Measurements from ENCODE around the gene DNMT1. TPM values are rescaled to one million over a fixed set of nuclear protein-coding genes. Genes with fewer than 3 reads are reported as not detected.

Gene DNMT1
- total RNA-seq, 4 donors from 2014 or later, result 36.1 to 54.4 (median 44.2) TPM

GRCh38 chr19:10158071-10158470 lies 36.7 kb downstream of the DNMT1 start:
- no peak overlapping the region for H3K4me3 ChIP-seq
- no peak overlapping the region for H3K27ac ChIP-seq
- no peaks in the 10 kb centered on the region for H3K27me3 ChIP-seq
- 93% methylated on average over 7 of the region's 8 CpGs for WGBS
- no peak for DNase-seq (ENCODE audit: low spot score in 2 of 2)
- no peaks in the 10 kb centered on the region for H3K9me3 ChIP-seq
- peaks cover 96% of the 10 kb centered on the region for H3K36me3 ChIP-seq
- TF ChIP-seq POLR2AphosphoS5 (IDR thresholded peaks at IDR 0.05), result no peak
- TF ChIP-seq, protein P1, sequence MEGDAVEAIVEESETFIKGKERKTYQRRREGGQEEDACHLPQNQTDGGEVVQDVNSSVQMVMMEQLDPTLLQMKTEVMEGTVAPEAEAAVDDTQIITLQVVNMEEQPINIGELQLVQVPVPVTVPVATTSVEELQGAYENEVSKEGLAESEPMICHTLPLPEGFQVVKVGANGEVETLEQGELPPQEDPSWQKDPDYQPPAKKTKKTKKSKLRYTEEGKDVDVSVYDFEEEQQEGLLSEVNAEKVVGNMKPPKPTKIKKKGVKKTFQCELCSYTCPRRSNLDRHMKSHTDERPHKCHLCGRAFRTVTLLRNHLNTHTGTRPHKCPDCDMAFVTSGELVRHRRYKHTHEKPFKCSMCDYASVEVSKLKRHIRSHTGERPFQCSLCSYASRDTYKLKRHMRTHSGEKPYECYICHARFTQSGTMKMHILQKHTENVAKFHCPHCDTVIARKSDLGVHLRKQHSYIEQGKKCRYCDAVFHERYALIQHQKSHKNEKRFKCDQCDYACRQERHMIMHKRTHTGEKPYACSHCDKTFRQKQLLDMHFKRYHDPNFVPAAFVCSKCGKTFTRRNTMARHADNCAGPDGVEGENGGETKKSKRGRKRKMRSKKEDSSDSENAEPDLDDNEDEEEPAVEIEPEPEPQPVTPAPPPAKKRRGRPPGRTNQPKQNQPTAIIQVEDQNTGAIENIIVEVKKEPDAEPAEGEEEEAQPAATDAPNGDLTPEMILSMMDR (IDR thresholded peaks at IDR 0.05), result no peak
- no peak for TF ChIP-seq POLR2A (IDR thresholded peaks at IDR 0.05)
- TF ChIP-seq EP300 (IDR thresholded peaks at IDR 0.05), result no peak
- no peaks in the 10 kb centered on the region for H3K4me1 ChIP-seq

GRCh38 chr19:10155839-10156238 lies 38.9 kb downstream of the DNMT1 start:
- H3K27me3 ChIP-seq, result no peaks in the 10 kb centered on the region
- DNase-seq (ENCODE audit: low spot score in 2 of 2), result no peak
- no peaks in the 10 kb centered on the region for H3K9me3 ChIP-seq
- H3K27ac ChIP-seq, result no peak overlapping the region
- H3K36me3 ChIP-seq, result peaks cover 95% of the 10 kb centered on the region
- H3K4me3 ChIP-seq, result no peak overlapping the region
- TF ChIP-seq POLR2AphosphoS5 (IDR thresholded peaks at IDR 0.05), result no peak
- TF ChIP-seq POLR2A (IDR thresholded peaks at IDR 0.05), result no peak
- TF ChIP-seq, protein P1 (IDR thresholded peaks at IDR 0.05), result no peak
- TF ChIP-seq EP300 (IDR thresholded peaks at IDR 0.05), result no peak
- 93% methylated on average over 4 of the region's 4 CpGs for WGBS
- no peaks in the 10 kb centered on the region for H3K4me1 ChIP-seq

DNA sequence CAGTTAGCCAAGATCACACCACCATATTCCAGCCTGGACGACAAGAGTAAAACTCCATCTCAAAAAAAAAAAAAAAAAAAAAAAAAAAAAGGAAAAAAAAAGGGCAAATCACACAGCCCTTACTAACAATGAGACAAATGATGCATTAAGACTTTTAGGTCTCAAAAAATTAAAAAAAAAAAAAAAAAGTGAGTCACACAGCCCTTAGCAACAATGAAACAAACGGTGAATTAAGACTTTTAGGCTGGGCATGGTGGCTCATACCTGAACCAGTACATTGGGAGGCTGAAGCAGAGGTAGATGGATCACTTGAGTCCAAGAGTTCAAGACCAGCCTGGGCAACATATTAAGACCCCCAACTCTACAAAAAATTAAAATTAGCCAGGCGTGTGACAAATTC lies 42.7 kb downstream of the DNMT1 start:
- H3K4me3 ChIP-seq, result no peak overlapping the region
- H3K9me3 ChIP-seq, result no peaks in the 10 kb centered on the region
- TF ChIP-seq, protein P1 (IDR thresholded peaks at IDR 0.05), result no peak
- no peak for TF ChIP-seq POLR2A (IDR thresholded peaks at IDR 0.05)
- no peak for TF ChIP-seq POLR2AphosphoS5 (IDR thresholded peaks at IDR 0.05)
- no peak for TF ChIP-seq EP300 (IDR thresholded peaks at IDR 0.05)
- no peaks in the 10 kb centered on the region for H3K4me1 ChIP-seq
- H3K36me3 ChIP-seq, result peaks cover 91% of the 10 kb centered on the region
- H3K27ac ChIP-seq, result no peak overlapping the region
- no peaks in the 10 kb centered on the region for H3K27me3 ChIP-seq
- DNase-seq (ENCODE audit: low spot score in 2 of 2), result no peak
- WGBS, result 96% methylated on average over 3 of the region's 3 CpGs

DNA sequence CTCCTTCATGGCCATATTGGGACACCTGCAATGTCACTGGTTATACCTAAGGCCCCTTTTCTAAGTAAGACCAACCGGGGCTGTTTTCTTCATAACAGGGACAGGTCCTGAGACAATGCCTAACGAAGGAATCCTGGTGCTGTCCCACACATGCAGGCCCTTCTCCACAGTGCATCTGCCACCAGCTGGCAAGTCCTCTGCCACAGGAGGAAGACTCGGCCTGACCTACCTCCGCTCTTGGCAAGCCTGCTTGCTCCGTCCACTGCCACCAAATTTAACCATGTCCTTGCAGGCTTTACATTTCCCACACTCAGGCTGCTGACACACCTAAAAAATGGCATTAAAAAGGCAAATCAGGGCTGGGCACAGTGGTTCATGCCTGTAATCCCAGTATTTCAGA lies 43.2 kb downstream of the DNMT1 start:
- 74% methylated on average over 5 of the region's 5 CpGs for WGBS
- TF ChIP-seq EP300 (IDR thresholded peaks at IDR 0.05), result no peak
- TF ChIP-seq POLR2AphosphoS5 (IDR thresholded peaks at IDR 0.05), result no peak
- peaks cover 93% of the 10 kb centered on the region for H3K36me3 ChIP-seq
- H3K9me3 ChIP-seq, result no peaks in the 10 kb centered on the region
- DNase-seq (ENCODE audit: low spot score in 2 of 2), result no peak
- H3K27ac ChIP-seq, result no peak overlapping the region
- no peaks in the 10 kb centered on the region for H3K4me1 ChIP-seq
- no peaks in the 10 kb centered on the region for H3K27me3 ChIP-seq
- H3K4me3 ChIP-seq, result no peak overlapping the region

DNA sequence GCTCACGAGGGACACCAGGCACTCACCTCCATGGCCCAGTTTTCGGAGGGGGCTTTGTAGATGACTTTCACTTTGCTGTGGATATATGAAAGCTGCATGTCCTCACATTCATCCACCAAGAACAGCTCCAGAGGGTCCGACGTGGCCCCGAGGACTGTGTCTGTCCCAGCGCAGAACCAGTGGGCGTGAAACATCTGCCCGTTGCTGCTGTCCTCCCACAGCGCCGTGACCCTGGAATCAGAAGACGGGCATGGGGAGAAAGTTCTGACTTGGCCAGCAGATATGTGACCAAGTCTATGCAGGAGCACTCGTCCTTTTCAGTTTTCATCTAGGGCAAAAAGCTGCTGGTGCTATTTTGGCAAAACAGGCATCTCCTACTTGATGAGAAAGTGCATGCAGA lies 45.3 kb downstream of the DNMT1 start:
- Histone ChIP-seq H3K36me3 (peaks cover 93% of the 10 kb centered on the region), H3K4me1 (no peaks in the 10 kb centered on the region), H3K27me3 (no peaks in the 10 kb centered on the region), H3K27ac (no peak overlapping the region), H3K9me3 (no peaks in the 10 kb centered on the region), H3K4me3 (no peak overlapping the region)
- DNase-seq (ENCODE audit: low spot score in 2 of 2), result no peak
- WGBS, result 91% methylated on average over 12 of the region's 12 CpGs
- TF ChIP-seq EP300 (IDR thresholded peaks at IDR 0.05) (no peak), POLR2A (IDR thresholded peaks at IDR 0.05) (no peak), POLR2AphosphoS5 (IDR thresholded peaks at IDR 0.05) (no peak)
- TF ChIP-seq, protein P1 (IDR thresholded peaks at IDR 0.05), result no peak

GRCh38 chr19:10146142-10146541 lies 48.6 kb downstream of the DNMT1 start:
- H3K4me1 ChIP-seq, result no peaks in the 10 kb centered on the region
- peaks cover 96% of the 10 kb centered on the region for H3K36me3 ChIP-seq
- WGBS, result 97% methylated on average over 14 of the region's 14 CpGs

More at GRCh38 chr19:10146142-10146541, 48.6 kb downstream of the DNMT1 start:
- H3K9me3 ChIP-seq, result no peaks in the 10 kb centered on the region
- H3K27me3 ChIP-seq, result no peaks in the 10 kb centered on the region
- no peak for TF ChIP-seq POLR2AphosphoS5 (IDR thresholded peaks at IDR 0.05)
- TF ChIP-seq, protein P1 (IDR thresholded peaks at IDR 0.05), result no peak
- no peak for TF ChIP-seq POLR2A (IDR thresholded peaks at IDR 0.05)
- no peak for TF ChIP-seq EP300 (IDR thresholded peaks at IDR 0.05)
- H3K27ac ChIP-seq, result no peak overlapping the region
- no peak overlapping the region for H3K4me3 ChIP-seq
- no peak for DNase-seq (ENCODE audit: low spot score in 2 of 2)

All from suprapubic skin (tissue), 4 donors.